K562 (cell line): ENCODE data around the gene DNASE1L3. TPM values are rescaled to one million over a fixed set of nuclear protein-coding genes. Genes with fewer than 3 reads are reported as not detected.
A peak's percentile ranks its signal among the peaks of the same experiment; 100 is the strongest.

ENCODE experiments used
- BRF1 ChIP-seq: IDR thresholded peaks from 3 replicates; pipeline ENCODE4 v1.6.1; 2011; ENCODE audit warnings: borderline replicate concordance, mild to moderate bottlenecking; ENCODE audit not compliant: insufficient read length; ENCODE audit errors: extremely low read depth
- ETV5 ChIP-seq: sonication (generic); formaldehyde crosslinking; IDR thresholded peaks from 2 replicates; pipeline ENCODE4 v1.4.0; 2020; ENCODE audit warnings: low read depth, mild to moderate bottlenecking, missing genetic modification reagents
- HDAC3 ChIP-seq: fragments of 450-650 bp; IDR thresholded peaks from 2 replicates; pipeline ENCODE4 v1.6.1; 2018; ENCODE audit warnings: borderline replicate concordance, mild to moderate bottlenecking, moderate library complexity; ENCODE audit not compliant: partially characterized antibody
- L3MBTL2 ChIP-seq: fragments of 450-650 bp; IDR thresholded peaks from 2 replicates; pipeline ENCODE4 v1.6.1; 2016; ENCODE audit warnings: mild to moderate bottlenecking, moderate library complexity
- MAZ ChIP-seq, 2 experiments: fragments of 450-650 bp in 1 of 2; sonication (generic) in 1 of 2; formaldehyde crosslinking; IDR thresholded peaks in 1 of 2; conservative IDR thresholded peaks in 1 of 2; 2 replicates each; pipeline versions ENCODE4 v1.4.0 to v1.5.0; 2020; ENCODE audit warnings: mild to moderate bottlenecking in 1 of 2, missing genetic modification reagents in 1 of 2
- TRIM28 ChIP-seq: fragments of 450-650 bp; IDR thresholded peaks from 2 replicates; pipeline ENCODE4 v1.6.1; 2017
- polyA plus RNA-seq, 8 experiments: library from polyadenylated mRNA; depleted of rRNA in 4 of 8; stranded (reverse) in 5 of 8; unstranded in 3 of 8; fragments of >200 nt; fragmentation: Nextera tagmentation in 2 of 8; fragmentation: Illumina TruSeq in 1 of 8; extraction: Ambion mirVana in 2 of 8; extraction: Trizol in 1 of 8; gene quantifications; 2 replicates each; pipeline versions ENCODE4 v1.2.1 to v1.2.3, GENCODE V29; 2011 to 2014; ENCODE audit warnings: inconsistent platforms in 1 of 8, missing spikeins in 1 of 8
- total RNA-seq, 7 experiments: library from RNA; depleted of rRNA in 6 of 7; stranded (reverse); fragments of >200 nt in 6 of 7; fragmentation: Illumina TruSeq in 2 of 7; extraction: Trizol in 2 of 7; gene quantifications; 2 replicates each; pipeline versions ENCODE4 v1.2.1 to v1.2.3, GENCODE V29; 2011 to 2021; ENCODE audit warnings: low replicate concordance in 1 of 7
- TF ChIP-seq, protein P1 (sequence below): fragments of 200-600 bp; sonication (generic); IDR thresholded peaks from one replicate; pipeline ENCODE4 v1.6.1; 2012; ENCODE audit warnings: mild to moderate bottlenecking, low read depth, low read length, inconsistent platforms
- TF ChIP-seq, protein P2 (sequence below): fragments of 250-450 bp; sonication (Bioruptor Pico); IDR thresholded peaks from 2 replicates; pipeline ENCODE4 v1.9.0; 2021; ENCODE audit warnings: mild to moderate bottlenecking, inconsistent platforms
- TF ChIP-seq, protein P3 (sequence below), 2 experiments: fragments of 450-650 bp in 1 of 2; sonication (generic) in 1 of 2; formaldehyde crosslinking in 1 of 2; IDR thresholded peaks in 1 of 2; conservative IDR thresholded peaks in 1 of 2; 2 replicates each; pipeline versions ENCODE4 v1.6.1 to v1.8.1; 2016 to 2023; ENCODE audit warnings: mild to moderate bottlenecking in 2 of 2, moderate library complexity in 2 of 2, inconsistent platforms in 1 of 2, missing genetic modification reagents in 1 of 2

Gene DNASE1L3
- total and polyA plus RNA-seq, 9 of the 15 experiments (the other 6 are each of a cell fraction or from before 2014, with no cell fraction given) = 0.06 TPM; not detected in 8

DNA sequence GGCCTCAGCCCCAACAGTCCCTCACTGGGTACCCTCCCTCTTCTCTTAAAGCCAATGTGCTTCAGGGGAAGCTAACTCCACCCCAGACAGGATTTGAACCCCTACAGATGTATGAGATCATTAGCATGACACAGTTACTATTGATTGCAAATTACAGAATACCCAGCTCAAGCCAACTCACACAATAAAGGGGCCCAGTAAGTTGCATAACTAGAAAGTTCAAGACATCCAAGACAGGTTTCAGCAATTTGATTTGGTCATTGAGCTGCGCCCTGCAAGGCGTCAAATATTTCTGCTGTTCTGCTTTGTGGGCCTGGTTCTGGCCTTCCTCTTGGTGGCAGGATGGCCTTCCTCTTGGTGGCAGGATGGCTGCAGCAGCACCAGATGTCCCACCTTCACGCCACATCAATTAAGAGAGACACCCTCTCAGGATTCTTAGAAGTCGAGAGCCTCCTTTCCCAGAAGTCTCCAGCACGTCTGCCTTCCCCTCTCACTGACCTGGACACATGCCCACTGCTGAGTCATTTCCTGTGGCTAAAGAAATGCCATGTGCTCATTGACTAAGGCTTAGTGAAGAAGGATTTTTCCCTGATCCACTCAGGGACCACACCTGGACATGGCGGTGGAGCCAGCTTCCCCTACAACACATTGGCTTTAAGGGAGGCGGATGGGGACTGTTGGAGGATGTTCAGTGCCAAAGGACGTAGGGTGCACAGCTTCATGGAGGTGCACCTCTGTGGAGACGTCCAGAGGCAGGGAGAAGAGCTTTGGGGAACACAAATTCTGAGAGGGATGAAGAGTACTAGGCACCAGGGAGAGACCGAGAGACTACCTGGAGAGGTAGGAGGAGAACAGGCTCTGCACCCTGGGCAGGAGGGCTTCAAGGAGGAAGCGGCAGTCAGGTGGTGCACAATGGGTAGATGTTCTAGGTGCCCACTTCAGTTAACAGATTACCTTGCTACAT is 49.1 kb downstream of the DNASE1L3 start (continued):
- TF ChIP-seq, protein P1, sequence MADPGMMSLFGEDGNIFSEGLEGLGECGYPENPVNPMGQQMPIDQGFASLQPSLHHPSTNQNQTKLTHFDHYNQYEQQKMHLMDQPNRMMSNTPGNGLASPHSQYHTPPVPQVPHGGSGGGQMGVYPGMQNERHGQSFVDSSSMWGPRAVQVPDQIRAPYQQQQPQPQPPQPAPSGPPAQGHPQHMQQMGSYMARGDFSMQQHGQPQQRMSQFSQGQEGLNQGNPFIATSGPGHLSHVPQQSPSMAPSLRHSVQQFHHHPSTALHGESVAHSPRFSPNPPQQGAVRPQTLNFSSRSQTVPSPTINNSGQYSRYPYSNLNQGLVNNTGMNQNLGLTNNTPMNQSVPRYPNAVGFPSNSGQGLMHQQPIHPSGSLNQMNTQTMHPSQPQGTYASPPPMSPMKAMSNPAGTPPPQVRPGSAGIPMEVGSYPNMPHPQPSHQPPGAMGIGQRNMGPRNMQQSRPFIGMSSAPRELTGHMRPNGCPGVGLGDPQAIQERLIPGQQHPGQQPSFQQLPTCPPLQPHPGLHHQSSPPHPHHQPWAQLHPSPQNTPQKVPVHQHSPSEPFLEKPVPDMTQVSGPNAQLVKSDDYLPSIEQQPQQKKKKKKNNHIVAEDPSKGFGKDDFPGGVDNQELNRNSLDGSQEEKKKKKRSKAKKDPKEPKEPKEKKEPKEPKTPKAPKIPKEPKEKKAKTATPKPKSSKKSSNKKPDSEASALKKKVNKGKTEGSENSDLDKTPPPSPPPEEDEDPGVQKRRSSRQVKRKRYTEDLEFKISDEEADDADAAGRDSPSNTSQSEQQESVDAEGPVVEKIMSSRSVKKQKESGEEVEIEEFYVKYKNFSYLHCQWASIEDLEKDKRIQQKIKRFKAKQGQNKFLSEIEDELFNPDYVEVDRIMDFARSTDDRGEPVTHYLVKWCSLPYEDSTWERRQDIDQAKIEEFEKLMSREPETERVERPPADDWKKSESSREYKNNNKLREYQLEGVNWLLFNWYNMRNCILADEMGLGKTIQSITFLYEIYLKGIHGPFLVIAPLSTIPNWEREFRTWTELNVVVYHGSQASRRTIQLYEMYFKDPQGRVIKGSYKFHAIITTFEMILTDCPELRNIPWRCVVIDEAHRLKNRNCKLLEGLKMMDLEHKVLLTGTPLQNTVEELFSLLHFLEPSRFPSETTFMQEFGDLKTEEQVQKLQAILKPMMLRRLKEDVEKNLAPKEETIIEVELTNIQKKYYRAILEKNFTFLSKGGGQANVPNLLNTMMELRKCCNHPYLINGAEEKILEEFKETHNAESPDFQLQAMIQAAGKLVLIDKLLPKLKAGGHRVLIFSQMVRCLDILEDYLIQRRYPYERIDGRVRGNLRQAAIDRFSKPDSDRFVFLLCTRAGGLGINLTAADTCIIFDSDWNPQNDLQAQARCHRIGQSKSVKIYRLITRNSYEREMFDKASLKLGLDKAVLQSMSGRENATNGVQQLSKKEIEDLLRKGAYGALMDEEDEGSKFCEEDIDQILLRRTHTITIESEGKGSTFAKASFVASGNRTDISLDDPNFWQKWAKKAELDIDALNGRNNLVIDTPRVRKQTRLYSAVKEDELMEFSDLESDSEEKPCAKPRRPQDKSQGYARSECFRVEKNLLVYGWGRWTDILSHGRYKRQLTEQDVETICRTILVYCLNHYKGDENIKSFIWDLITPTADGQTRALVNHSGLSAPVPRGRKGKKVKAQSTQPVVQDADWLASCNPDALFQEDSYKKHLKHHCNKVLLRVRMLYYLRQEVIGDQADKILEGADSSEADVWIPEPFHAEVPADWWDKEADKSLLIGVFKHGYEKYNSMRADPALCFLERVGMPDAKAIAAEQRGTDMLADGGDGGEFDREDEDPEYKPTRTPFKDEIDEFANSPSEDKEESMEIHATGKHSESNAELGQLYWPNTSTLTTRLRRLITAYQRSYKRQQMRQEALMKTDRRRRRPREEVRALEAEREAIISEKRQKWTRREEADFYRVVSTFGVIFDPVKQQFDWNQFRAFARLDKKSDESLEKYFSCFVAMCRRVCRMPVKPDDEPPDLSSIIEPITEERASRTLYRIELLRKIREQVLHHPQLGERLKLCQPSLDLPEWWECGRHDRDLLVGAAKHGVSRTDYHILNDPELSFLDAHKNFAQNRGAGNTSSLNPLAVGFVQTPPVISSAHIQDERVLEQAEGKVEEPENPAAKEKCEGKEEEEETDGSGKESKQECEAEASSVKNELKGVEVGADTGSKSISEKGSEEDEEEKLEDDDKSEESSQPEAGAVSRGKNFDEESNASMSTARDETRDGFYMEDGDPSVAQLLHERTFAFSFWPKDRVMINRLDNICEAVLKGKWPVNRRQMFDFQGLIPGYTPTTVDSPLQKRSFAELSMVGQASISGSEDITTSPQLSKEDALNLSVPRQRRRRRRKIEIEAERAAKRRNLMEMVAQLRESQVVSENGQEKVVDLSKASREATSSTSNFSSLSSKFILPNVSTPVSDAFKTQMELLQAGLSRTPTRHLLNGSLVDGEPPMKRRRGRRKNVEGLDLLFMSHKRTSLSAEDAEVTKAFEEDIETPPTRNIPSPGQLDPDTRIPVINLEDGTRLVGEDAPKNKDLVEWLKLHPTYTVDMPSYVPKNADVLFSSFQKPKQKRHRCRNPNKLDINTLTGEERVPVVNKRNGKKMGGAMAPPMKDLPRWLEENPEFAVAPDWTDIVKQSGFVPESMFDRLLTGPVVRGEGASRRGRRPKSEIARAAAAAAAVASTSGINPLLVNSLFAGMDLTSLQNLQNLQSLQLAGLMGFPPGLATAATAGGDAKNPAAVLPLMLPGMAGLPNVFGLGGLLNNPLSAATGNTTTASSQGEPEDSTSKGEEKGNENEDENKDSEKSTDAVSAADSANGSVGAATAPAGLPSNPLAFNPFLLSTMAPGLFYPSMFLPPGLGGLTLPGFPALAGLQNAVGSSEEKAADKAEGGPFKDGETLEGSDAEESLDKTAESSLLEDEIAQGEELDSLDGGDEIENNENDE = no peak
- TF ChIP-seq, protein P2, sequence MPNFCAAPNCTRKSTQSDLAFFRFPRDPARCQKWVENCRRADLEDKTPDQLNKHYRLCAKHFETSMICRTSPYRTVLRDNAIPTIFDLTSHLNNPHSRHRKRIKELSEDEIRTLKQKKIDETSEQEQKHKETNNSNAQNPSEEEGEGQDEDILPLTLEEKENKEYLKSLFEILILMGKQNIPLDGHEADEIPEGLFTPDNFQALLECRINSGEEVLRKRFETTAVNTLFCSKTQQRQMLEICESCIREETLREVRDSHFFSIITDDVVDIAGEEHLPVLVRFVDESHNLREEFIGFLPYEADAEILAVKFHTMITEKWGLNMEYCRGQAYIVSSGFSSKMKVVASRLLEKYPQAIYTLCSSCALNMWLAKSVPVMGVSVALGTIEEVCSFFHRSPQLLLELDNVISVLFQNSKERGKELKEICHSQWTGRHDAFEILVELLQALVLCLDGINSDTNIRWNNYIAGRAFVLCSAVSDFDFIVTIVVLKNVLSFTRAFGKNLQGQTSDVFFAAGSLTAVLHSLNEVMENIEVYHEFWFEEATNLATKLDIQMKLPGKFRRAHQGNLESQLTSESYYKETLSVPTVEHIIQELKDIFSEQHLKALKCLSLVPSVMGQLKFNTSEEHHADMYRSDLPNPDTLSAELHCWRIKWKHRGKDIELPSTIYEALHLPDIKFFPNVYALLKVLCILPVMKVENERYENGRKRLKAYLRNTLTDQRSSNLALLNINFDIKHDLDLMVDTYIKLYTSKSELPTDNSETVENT = no peak
- TF ChIP-seq MAZ (CRISPR knock-in tag; conservative IDR thresholded peaks at IDR 0.05 in 1 of 2, IDR thresholded peaks at IDR 0.05 in 1 of 2) = 0 out of 4 replicates have a peak, but pooled peaks of 1 of the 2 experiments have one; percentile 28
- no peak for TF ChIP-seq BRF1
- peak; percentile 83 for TF ChIP-seq TRIM28
- peak; percentile 96 for TF ChIP-seq L3MBTL2
- peak; percentile 59 for TF ChIP-seq HDAC3
- TF ChIP-seq, protein P3, sequence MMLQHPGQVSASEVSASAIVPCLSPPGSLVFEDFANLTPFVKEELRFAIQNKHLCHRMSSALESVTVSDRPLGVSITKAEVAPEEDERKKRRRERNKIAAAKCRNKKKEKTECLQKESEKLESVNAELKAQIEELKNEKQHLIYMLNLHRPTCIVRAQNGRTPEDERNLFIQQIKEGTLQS (IDR thresholded peaks at IDR 0.05) = peak; percentile 84
- TF ChIP-seq, protein P3 (CRISPR knock-in tag; conservative IDR thresholded peaks at IDR 0.05) = 0 out of 2 replicates have a peak, but pooled peaks have one; percentile 42
- TF ChIP-seq ETV5 (CRISPR knock-in tag) = peak; percentile 92
